Measurements from ENCODE around the gene ATXN7L3.
"Not testable (repeated sequence)": the region's sequence is repeated elsewhere in the genome, so short reads cannot be mapped to it uniquely, and the experiment has no call there.

Gene ATXN7L3

GRCh38 chr17:44144966-44145739 is 54.5 kb downstream of the ATXN7L3 start:
- TF ChIP-seq TARDBP (IDR thresholded peaks at IDR 0.05): no peak
- no peak for TF ChIP-seq FOXK2 (IDR thresholded peaks at IDR 0.05)
- no peak for TF ChIP-seq PKNOX1 (IDR thresholded peaks at IDR 0.05)
- no peak for TF ChIP-seq FOXM1 (IDR thresholded peaks at IDR 0.05; ENCODE audit: borderline replicate concordance)
- TF ChIP-seq NFRKB (IDR thresholded peaks at IDR 0.05): no peak
- no peak for TF ChIP-seq HDGF (IDR thresholded peaks at IDR 0.05; ENCODE audit: borderline replicate concordance)
- no peak for TF ChIP-seq SP1 (IDR thresholded peaks at IDR 0.05)
- TF ChIP-seq L3MBTL2 (conservative IDR thresholded peaks at IDR 0.05): no peak
- TF ChIP-seq ELF4 (IDR thresholded peaks at IDR 0.05): no peak
- no peak for TF ChIP-seq ARNT (IDR thresholded peaks at IDR 0.05)
- no peak for TF ChIP-seq SUZ12 (IDR thresholded peaks at IDR 0.05)
- no peak for TF ChIP-seq LEF1 (IDR thresholded peaks at IDR 0.05; ENCODE audit: borderline replicate concordance)
- no peak for DNase-seq (ENCODE audit: extremely low spot score)
- ChIA-PET POLR2A (no interaction called here), CTCF (interaction anchor here (0.6 kb wide), 2 partner anchors 90 to 1549 kb away, joined by 3 to 4 read pairs; no protein-coding TSS in a partner anchor)

- POLR2A ChIA-PET; DNase-seq (ENCODE audit: extremely low spot score): not testable (repeated sequence)
- CTCF ChIA-PET: interaction anchor here (0.5 kb wide), 1 partner anchor 38 kb away, joined by 3 read pairs; no protein-coding TSS in a partner anchor
Measured at GRCh38 chr17:44143921-44144320, 55.8 kb downstream of the ATXN7L3 start.

All from HEK293T (cell line).